Measurements from ENCODE around the gene R3HDM4.
A peak's percentile ranks its signal among the peaks of the same experiment; 100 is the strongest.

Gene R3HDM4

DNA sequence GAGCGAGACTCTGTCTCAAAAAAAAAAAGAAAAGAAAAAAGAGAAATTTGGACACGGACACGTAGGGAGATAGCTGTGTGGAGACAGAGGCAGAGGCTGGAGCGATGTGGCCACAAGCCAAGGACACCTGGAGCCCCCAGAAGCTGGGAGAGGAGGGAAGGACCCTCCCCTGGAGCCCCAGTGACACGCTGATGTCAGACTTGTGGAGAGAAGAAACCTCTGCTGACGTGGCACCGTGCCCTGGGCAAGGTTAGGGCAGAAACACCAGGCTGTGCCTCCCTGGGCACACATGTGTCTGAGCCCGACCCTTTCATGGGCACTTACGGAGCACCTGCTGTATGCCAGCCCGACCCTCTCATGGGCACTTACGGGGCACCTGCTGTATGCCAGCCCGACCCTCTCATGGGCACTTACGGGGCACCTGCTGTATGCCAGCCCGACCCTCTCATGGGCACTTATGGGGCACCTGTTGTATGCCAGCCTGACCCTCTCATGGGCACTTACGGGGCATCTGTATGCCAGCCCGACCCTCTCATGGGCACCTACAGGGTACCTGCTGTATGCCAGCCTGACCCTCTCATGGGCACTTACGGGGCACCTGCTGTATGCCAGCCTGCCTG lies 30.6 kb upstream of the R3HDM4 start:
- DNase-seq (ENCODE audit: low read depth in 1 of 2, low spot score in 1 of 2): no peak
- TF ChIP-seq JUND (IDR thresholded peaks at IDR 0.05; ENCODE audit: low read depth): no peak
- in situ Hi-C loops (cut with HindIII; ENCODE audit: low pct_unique_long_range_greater_than_20kb, low sequenced_read_pairs): no loop called here

DNA sequence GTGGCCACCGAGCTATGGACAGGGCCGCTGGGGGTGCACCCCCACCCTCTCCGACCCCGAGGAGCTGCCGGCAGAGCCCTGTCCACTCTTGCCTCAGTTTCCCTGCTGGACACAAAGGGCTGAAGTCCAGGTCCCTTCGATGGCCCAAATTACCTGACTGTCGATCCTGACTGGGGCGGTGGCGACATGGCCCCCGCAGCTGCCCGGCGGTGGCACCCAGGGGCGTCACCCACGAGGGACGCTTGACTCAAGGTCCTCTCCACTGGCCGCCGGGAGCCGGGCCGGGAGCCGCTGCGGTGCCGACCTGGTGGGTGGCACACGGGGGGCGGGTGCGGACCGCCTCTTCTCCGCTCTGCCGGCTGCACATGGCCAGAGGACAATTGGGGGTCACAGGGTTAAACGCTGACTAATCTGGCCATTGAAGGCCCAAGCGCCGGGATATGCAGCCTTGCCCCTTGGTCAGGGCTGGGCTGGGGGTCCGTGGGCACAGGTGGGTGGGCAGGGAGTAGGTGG lies 29.2 kb upstream of the R3HDM4 start:
- TF ChIP-seq JUND (IDR thresholded peaks at IDR 0.05; ENCODE audit: low read depth): no peak
- DNase-seq (ENCODE audit: low read depth in 1 of 2, low spot score in 1 of 2): no peak
- in situ Hi-C loops (cut with HindIII; ENCODE audit: low pct_unique_long_range_greater_than_20kb, low sequenced_read_pairs): no loop called here

DNA sequence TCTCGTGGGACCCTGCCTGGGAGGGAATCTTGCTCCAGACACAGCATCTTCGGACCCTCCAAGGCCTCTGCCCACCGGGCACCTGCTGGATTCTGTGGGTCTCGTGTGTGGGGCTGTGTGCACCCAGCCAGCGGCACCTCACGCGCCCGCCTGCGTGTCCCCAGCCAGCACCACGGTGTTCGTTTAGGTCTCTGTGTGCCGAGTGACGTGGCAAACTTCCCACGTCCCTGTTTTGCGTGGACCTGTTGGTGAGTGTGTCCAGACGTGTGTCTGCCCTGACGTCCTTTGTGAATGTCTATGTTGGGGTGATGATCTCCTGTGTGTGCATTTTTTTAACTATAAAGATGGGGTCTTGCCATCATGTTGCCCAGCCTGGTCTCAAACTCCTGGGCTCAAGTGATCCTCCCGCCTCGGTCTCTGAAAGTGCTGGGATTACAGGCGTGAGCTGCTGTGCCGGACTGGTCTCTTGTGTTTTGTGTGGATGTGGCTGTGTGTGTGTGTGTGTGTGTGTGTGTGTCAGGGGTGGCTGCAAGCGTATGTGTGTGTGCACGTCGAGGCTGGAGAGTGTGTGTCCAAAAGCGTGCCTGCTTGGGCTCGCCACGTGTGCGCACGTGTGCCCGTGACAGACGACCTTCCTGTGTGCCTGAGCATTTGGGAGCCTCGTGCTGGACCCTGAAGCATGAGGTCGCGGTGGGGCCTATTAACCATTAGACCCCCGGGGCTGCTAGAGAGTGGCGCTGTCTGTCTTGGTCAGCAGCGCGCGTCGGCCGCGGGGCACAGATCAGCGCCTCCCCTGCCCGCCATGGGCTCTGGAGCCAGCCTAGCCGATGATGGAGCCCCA lies 28.5 kb upstream of the R3HDM4 start:
- no peak for DNase-seq (ENCODE audit: low read depth in 1 of 2, low spot score in 1 of 2)
- in situ Hi-C loops (cut with HindIII; ENCODE audit: low pct_unique_long_range_greater_than_20kb, low sequenced_read_pairs): no loop called here
- no peak for TF ChIP-seq JUND (IDR thresholded peaks at IDR 0.05; ENCODE audit: low read depth)

DNA sequence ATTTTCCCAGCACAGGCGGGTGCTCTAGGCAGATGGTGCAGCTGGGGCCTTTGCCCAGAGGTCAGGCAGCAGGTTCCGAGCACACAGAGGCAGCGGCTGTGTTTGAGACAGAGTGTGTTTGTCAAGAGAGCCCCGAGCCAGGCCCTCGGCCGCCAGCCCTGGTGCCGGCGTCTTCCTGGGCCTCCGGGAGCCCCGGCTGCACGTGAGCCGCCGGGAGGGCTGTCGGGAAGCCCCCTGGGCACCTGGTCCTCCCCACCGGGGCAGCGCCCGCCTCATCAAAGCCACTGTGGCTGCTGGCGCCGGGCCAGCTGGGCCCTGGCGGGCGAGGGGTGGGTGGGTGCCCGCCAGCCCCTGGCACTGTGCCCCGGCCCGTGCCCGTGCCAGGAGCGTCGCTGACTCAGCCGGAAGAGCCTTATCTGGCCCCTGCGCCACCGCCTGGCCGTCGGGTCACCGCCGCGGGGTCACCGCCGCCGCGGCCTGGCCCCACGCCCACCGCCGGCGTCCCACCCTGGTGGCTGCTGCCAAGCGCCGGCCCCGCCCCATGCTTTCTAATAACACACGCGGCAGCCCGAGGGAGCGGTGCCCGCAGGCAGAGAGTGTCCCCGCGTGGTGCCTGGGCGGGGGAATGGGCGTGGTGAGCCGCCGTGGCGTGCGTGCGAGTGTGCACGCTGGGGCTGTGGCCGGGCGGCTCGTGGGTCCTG lies 27.7 kb upstream of the R3HDM4 start:
- TF ChIP-seq JUND (IDR thresholded peaks at IDR 0.05; ENCODE audit: low read depth): no peak
- DNase-seq (ENCODE audit: low read depth in 1 of 2, low spot score in 1 of 2): no peak
- in situ Hi-C loops (cut with HindIII; ENCODE audit: low pct_unique_long_range_greater_than_20kb, low sequenced_read_pairs): no loop called here

DNA sequence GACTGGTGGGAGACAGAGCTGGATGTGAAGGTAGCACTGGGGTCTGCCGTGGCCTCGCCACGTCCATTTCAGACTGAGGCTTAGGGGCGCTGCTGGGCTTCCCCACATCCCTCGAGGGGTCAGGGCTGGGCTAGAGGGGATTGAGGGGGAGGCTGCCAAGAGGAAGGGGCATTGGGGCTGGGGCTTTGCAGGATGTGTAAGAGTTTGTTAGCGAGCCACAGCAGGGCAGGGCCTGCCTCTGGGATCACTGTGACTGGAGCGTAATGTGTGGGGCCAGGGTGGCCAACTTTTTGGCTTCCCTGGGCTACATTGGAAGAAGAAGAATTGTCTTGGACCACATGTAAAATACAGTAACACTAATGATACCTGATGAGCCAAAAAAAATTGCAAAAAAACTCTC lies 26.9 kb upstream of the R3HDM4 start:
- in situ Hi-C loops (cut with HindIII; ENCODE audit: low pct_unique_long_range_greater_than_20kb, low sequenced_read_pairs): no loop called here
- TF ChIP-seq JUND (IDR thresholded peaks at IDR 0.05; ENCODE audit: low read depth): no peak
- DNase-seq (ENCODE audit: low read depth in 1 of 2, low spot score in 1 of 2): no peak

DNA sequence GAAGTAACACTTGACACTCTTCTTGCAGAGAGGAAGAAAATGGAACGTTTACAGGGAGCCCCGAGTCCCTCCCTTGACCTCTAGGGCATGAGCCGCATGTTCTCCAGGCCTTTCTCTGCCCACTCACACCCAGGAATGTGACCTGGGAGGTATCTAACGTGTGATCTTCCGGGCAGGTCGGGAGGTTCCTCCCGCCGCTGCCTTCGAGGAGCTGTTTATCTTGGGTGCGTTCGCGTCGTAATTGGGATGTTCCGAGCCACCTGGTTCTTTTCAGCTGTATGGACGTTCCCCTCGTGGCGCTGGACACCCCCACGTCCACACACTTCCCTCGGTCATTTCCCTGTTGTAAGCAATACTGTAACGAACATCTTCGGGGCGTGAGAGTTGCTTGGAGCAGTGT lies 26.4 kb upstream of the R3HDM4 start:
- in situ Hi-C loops (cut with HindIII; ENCODE audit: low pct_unique_long_range_greater_than_20kb, low sequenced_read_pairs): no loop called here
- no peak for DNase-seq (ENCODE audit: low read depth in 1 of 2, low spot score in 1 of 2)
- no peak for TF ChIP-seq JUND (IDR thresholded peaks at IDR 0.05; ENCODE audit: low read depth)

DNA sequence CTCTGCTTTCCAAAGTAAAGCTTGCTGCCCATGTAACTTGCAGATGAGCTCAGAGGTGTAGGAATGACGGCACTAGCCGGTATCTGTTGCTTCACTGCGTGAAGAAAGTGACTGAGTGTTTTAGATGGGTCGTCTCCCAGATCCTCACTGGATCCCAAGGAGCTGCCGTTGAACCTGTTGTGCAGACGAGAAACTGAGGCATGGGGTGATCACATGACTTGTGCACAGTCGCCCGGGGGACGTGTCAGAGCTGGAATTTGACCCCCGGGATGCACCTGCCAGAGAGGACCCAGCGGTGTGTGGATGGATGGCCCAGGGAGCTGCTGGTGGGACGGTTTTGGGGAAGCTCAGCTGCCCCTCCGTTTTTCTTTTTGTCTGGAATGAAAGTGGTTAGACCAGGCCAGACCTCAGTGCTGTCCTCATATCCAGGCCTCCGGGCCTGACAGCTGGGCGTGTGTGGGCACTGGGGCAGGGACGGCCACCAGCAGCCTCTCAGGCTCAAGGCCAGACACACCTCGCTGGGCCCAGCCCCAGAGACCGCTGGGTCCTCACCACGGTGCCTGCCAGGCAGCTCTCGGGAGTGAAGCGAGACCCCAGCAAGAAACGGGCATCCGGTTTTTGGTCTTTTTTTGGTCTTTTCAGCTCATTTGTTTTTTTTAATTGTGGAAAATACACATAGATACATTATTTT lies 25.4 kb upstream of the R3HDM4 start:
- no peak for TF ChIP-seq JUND (IDR thresholded peaks at IDR 0.05; ENCODE audit: low read depth)
- DNase-seq (ENCODE audit: low read depth in 1 of 2, low spot score in 1 of 2): no peak
- in situ Hi-C loops (cut with HindIII; ENCODE audit: low pct_unique_long_range_greater_than_20kb, low sequenced_read_pairs): no loop called here

DNA sequence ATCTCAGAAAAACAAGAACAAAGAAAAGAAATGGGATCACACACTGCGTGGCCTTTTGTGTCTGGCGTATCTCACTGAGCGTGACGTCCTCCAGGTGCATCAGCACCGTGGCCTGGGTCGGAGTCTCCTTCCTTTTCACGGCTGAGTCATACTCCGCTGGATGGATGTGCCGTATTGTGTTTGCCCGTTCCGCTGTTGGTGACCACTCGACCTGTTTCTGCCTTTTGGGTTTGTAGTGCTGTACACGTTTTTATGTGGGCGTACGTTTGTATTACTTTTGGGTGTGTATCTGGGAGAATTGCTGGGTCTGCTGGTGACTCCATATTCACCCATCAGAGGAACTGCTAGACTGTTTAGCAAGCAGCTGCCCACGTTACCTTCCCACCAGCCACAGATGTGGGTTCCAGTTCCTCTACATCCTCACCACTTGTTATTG lies 24.3 kb upstream of the R3HDM4 start:
- no peak for DNase-seq (ENCODE audit: low read depth in 1 of 2, low spot score in 1 of 2)
- in situ Hi-C loops (cut with HindIII; ENCODE audit: low pct_unique_long_range_greater_than_20kb, low sequenced_read_pairs): no loop called here
- no peak for TF ChIP-seq JUND (IDR thresholded peaks at IDR 0.05; ENCODE audit: low read depth)

DNA sequence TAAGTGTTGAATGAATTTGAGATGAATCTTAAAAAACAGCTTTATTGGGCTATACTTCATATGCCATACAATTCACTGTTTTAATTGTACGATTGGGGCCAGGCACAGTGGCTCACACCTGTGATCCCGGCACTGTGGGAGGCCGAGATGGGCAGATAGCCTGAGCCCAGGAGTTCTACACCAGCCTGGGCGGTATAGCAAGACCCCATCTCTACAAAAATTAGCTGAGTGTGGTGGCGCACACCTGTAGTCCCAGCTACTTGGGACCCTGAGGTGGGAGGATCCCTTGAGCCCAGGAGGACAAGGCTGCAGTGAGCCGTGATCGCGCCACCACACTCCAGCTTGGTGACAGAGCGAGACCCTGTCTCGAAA lies 23.1 kb upstream of the R3HDM4 start:
- no peak for DNase-seq (ENCODE audit: low read depth in 1 of 2, low spot score in 1 of 2)
- no peak for TF ChIP-seq JUND (IDR thresholded peaks at IDR 0.05; ENCODE audit: low read depth)
- in situ Hi-C loops (cut with HindIII; ENCODE audit: low pct_unique_long_range_greater_than_20kb, low sequenced_read_pairs): no loop called here

DNA sequence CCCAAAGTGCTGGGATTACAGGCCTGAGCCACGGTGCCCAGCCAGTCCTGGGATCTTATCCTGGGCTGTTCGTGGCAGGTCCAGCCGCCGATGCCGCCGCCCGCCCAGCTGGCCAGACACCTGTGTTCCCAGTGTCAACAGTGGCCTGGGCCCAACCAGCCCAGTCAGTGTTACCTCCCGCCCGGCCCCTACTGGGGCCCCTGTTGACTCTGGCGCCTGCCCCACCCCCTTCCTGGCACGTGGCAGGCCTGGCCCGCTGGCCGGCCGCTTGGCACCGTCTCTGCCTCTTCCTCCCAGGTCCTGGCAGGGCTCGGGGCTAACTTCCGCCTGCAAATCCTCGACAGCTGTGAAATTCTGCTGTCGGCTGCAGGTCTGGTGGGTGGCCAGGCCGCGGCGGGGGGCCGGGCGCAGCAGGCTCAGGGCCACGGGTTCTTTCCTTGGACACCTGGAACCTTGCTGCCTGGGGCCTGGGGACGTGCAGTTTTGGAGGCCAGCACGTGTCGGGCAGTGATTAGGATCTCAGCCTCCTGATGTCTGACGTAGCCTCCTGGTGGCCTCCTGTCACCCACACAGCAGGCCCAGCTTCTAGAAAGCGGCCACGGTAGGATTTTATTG lies 22.0 kb upstream of the R3HDM4 start:
- peak; percentile 80 to 93 for DNase-seq (ENCODE audit: low read depth in 1 of 2, low spot score in 1 of 2)
- in situ Hi-C loops (cut with HindIII; ENCODE audit: low pct_unique_long_range_greater_than_20kb, low sequenced_read_pairs): no loop called here

DNA sequence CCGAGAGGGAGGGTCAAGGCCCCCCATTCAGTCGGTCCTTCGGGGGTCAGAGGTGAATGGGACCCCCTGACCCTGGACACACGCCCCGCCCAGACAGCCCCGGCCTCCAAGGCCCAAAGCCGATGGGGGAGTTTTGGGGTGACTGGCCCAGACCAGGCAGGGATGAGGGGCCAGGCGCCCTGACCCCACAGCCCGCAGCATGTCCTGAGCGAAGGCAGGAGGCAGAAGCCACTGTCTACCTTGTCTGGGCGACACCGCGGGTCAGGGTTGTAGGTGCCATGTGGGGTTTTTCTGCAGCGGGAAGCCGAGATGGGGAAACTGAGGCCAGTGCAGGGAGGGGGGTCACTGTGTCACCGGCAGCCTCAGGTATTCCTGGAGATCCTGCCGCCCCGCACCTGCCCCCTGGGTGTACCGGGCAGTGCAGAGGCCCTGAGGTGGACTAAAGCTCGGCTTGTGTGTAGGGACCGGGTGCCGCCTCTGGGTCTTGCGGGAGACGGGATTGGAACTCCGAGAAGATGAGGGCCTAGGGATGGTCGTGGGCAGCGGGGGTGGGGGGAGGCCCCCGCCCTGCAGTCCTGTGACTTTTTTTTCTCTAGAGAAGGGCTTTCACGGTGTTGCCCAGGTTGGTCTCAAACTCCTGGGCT lies 21.3 kb upstream of the R3HDM4 start:
- no peak for DNase-seq (ENCODE audit: low read depth in 1 of 2, low spot score in 1 of 2)
- in situ Hi-C loops (cut with HindIII; ENCODE audit: low pct_unique_long_range_greater_than_20kb, low sequenced_read_pairs): no loop called here
- no peak for TF ChIP-seq JUND (IDR thresholded peaks at IDR 0.05; ENCODE audit: low read depth)

More for the DNA sequence above, 22.0 kb upstream of the R3HDM4 start:
- TF ChIP-seq JUND (IDR thresholded peaks at IDR 0.05; ENCODE audit: low read depth): no peak

DNA sequence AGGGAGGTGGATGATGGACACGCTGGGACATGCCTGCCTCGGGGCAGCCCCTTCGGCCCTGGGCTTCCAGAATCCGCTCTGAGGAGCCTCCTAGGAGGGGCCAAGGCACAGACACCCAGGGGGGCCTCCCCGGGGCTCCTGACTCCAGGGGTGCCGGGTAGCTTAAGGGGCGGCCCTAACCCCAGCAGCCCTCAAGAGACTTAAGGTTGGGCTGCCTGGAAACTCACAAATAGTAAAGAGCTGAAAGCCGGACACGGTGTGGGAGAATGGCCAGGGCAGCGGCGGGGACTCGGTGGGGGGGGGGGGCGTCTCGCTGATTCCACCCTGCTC lies 20.5 kb upstream of the R3HDM4 start:
- in situ Hi-C loops (cut with HindIII; ENCODE audit: low pct_unique_long_range_greater_than_20kb, low sequenced_read_pairs): no loop called here
- TF ChIP-seq JUND (IDR thresholded peaks at IDR 0.05; ENCODE audit: low read depth): no peak
- no peak for DNase-seq (ENCODE audit: low read depth in 1 of 2, low spot score in 1 of 2)

All from T47D (cell line).